Neural cell (in vitro differentiated cells): ENCODE measurements around the gene ANKRD37.

ENCODE experiments used
- CTCF ChIP-seq: fragments of 450-650 bp; IDR thresholded peaks from 2 replicates; pipeline ENCODE4 v1.5.1; 2014; ENCODE audit warnings: antibody characterized with exemption, mild to moderate bottlenecking, moderate library complexity; ENCODE audit not compliant: poor library complexity, severe bottlenecking
- EZH2 ChIP-seq: fragments of 200-600, 300-800 bp; shearing (Covaris generic), sonication (generic); IDR thresholded peaks from 2 replicates; pipeline ENCODE4 v1.6.1; 2014; ENCODE audit warnings: antibody characterized with exemption, low read length, borderline replicate concordance, mild to moderate bottlenecking; ENCODE audit not compliant: insufficient read depth, poor library complexity, severe bottlenecking
- RAD21 ChIP-seq: fragments of 450-650 bp; conservative IDR thresholded peaks from 2 replicates; pipeline ENCODE4 v1.6.1; 2014; ENCODE audit warnings: antibody characterized with exemption, mild to moderate bottlenecking, moderate library complexity
- REST ChIP-seq: IDR thresholded peaks from 2 replicates; pipeline ENCODE4 v1.6.1; 2012; ENCODE audit warnings: borderline replicate concordance
- TAF1 ChIP-seq: IDR thresholded peaks from 2 replicates; pipeline ENCODE4 v1.6.1; 2012; ENCODE audit warnings: low read depth

GRCh38 chr4:185361872-185362271 lies 34.8 kb upstream of the ANKRD37 start:
- TF ChIP-seq RAD21 (no peak), CTCF (no peak), EZH2 (no peak), TAF1 (no peak), REST (no peak)
